22Rv1 (cell line): ENCODE data around the gene ULK2.

Experiments used
- ZFX ChIP-seq: fragments of 450-650 bp; IDR thresholded peaks from 2 replicates; pipeline ENCODE4 v1.6.1; 2017; ENCODE audit warnings: antibody characterized with exemption, borderline replicate concordance
- TF ChIP-seq, protein P1 (sequence below): fragments of 450-650 bp; IDR thresholded peaks from 2 replicates; pipeline ENCODE4 v1.5.1; 2017; ENCODE audit warnings: mild to moderate bottlenecking

DNA sequence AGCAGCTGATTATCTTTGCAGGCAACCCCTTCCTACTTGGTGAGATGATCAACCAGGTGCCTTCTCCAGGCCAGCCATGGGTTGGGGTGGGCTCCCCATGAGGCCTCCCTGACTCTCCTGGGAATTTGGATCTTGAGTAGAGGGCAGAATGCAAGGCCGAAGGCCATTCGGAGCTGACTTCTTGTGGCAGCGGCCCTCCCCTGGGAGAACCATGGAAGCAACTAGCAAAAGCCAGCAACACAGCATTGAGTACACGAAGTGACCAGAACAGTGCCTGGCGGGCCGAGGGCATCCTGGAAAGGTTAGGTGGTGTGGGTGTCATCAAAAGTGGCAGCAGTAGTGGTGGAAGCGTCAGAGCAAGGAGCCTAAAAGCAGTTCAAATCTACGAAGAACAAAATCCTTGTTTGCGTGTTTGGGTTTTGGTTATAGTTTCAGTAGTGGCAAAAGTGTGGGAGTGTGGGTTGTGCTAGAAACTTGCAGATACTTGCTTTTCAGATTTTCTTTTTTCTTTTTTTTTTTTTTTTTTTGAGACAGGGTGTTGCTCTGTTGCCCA, 117.6 kb downstream of the ULK2 start:
- TF ChIP-seq, protein P1, sequence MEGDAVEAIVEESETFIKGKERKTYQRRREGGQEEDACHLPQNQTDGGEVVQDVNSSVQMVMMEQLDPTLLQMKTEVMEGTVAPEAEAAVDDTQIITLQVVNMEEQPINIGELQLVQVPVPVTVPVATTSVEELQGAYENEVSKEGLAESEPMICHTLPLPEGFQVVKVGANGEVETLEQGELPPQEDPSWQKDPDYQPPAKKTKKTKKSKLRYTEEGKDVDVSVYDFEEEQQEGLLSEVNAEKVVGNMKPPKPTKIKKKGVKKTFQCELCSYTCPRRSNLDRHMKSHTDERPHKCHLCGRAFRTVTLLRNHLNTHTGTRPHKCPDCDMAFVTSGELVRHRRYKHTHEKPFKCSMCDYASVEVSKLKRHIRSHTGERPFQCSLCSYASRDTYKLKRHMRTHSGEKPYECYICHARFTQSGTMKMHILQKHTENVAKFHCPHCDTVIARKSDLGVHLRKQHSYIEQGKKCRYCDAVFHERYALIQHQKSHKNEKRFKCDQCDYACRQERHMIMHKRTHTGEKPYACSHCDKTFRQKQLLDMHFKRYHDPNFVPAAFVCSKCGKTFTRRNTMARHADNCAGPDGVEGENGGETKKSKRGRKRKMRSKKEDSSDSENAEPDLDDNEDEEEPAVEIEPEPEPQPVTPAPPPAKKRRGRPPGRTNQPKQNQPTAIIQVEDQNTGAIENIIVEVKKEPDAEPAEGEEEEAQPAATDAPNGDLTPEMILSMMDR: no peak
- no peak for TF ChIP-seq ZFX
